ENCODE data around the gene DAGLA.

- TF ChIP-seq CTCF (IDR thresholded peaks at IDR 0.05; ENCODE audit: low read length) (no peak), EZH2 (optimal IDR thresholded peaks at IDR 0.05; ENCODE audit: low read depth, low read length) (no peak), EZH2phosphoT487 (IDR thresholded peaks at IDR 0.05; ENCODE audit: low read length) (no peak)
Observed at GRCh38 chr11:61754534-61755482, 74.6 kb downstream of the DAGLA start.

Data from MM.1S (cell line).